Parathyroid adenoma (tissue), 2 donors: ENCODE measurements around the gene OSTN.

Source experiments
- H2AFZ ChIP-seq: fragments of 300-600 bp; sonication (generic); one replicate; pipeline ENCODE4 v1.7.0; 2017; ENCODE audit warnings: antibody characterized with exemption, mild to moderate bottlenecking
- H3K27ac ChIP-seq: fragments of 300-600 bp; sonication (generic); one replicate; pipeline ENCODE4 v1.7.0; 2017
- H3K27me3 ChIP-seq: fragments of 300-600 bp; sonication (generic); one replicate; pipeline ENCODE4 v1.7.0; 2017; ENCODE audit warnings: low read length; ENCODE audit not compliant: control insufficient read depth, insufficient read depth
- H3K36me3 ChIP-seq: fragments of 300-600 bp; sonication (generic); one replicate; pipeline ENCODE4 v1.7.0; 2017; ENCODE audit warnings: low read length; ENCODE audit not compliant: control insufficient read depth, insufficient read depth
- H3K4me1 ChIP-seq: fragments of 300-600 bp; sonication (generic); one replicate; pipeline ENCODE4 v1.7.0; 2017; ENCODE audit warnings: control low read depth
- H3K4me2 ChIP-seq: fragments of 300-600 bp; sonication (generic); one replicate; pipeline ENCODE4 v1.7.0; 2017; ENCODE audit warnings: low read length
- H3K4me3 ChIP-seq: fragments of 300-600 bp; sonication (generic); one replicate; pipeline ENCODE4 v1.7.0; 2017; ENCODE audit warnings: low read depth, low read length
- H3K79me2 ChIP-seq: fragments of 300-600 bp; sonication (generic); one replicate; pipeline ENCODE4 v1.7.0; 2017; ENCODE audit warnings: control low read depth
- H3K9ac ChIP-seq: fragments of 300-600 bp; sonication (generic); one replicate; pipeline ENCODE4 v1.7.0; 2017; ENCODE audit warnings: mild to moderate bottlenecking
- H3K9me3 ChIP-seq: fragments of 300-600 bp; sonication (generic); one replicate; pipeline ENCODE4 v1.7.0; 2017; ENCODE audit warnings: low read length; ENCODE audit not compliant: control insufficient read depth
- TF ChIP-seq, protein P1 (sequence below): fragments of 300-600 bp; sonication (generic); IDR thresholded peaks from one replicate; pipeline ENCODE4 v1.7.0; 2017; ENCODE audit warnings: antibody characterized with exemption, mild to moderate bottlenecking
- donor health status: primary hyperparathyroidism.

Gene OSTN

DNA sequence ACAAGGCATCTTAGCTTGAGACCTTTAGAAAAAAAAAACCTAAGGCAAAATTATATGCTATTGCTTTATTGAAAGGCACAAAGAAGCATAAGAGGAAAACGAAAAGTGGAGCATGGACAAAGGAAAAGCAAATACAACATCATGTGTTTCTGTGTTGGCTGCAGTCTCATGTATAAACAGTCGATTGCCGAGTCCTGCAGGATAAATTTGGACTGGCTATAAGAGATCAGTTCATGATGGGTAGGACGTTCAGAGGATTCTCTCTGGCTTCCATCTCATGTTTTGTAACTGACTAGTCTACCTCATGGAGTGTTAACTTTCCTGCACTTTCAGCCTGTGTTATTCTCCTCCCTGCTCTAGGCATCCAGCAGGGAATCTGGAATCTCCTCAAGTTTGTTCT lies 108.3 kb downstream of the OSTN start:
- Histone ChIP-seq H3K79me2 (no peaks in the 10 kb centered on the region), H3K4me2 (no peak overlapping the region), H3K27me3 (no peaks in the 10 kb centered on the region), H3K4me3 (no peak overlapping the region), H3K4me1 (no peaks in the 10 kb centered on the region), H3K9ac (no peak overlapping the region), H3K27ac (no peak overlapping the region), H3K9me3 (no peaks in the 10 kb centered on the region), H2AFZ (no peak overlapping the region), H3K36me3 (no peaks in the 10 kb centered on the region)
- TF ChIP-seq, protein P1, sequence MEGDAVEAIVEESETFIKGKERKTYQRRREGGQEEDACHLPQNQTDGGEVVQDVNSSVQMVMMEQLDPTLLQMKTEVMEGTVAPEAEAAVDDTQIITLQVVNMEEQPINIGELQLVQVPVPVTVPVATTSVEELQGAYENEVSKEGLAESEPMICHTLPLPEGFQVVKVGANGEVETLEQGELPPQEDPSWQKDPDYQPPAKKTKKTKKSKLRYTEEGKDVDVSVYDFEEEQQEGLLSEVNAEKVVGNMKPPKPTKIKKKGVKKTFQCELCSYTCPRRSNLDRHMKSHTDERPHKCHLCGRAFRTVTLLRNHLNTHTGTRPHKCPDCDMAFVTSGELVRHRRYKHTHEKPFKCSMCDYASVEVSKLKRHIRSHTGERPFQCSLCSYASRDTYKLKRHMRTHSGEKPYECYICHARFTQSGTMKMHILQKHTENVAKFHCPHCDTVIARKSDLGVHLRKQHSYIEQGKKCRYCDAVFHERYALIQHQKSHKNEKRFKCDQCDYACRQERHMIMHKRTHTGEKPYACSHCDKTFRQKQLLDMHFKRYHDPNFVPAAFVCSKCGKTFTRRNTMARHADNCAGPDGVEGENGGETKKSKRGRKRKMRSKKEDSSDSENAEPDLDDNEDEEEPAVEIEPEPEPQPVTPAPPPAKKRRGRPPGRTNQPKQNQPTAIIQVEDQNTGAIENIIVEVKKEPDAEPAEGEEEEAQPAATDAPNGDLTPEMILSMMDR, result no peak

DNA sequence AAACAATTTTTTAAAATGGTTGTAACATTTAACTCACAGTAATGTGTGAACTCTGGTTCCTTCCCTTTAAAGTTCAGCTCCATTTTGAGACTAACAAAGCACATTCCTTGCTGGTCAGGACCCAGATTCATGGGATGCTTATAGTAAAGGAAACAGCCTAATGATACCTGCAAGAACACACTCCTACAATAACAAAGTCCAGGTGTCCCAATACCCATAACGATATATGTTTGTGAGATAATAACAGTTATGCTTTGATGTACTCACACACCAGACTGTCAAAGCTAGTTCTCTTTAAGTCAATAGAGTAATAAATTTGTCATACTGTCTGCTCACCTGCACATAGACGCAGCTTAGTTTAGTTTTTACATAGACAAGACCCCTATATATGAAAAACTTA lies 114.3 kb downstream of the OSTN start:
- H3K36me3 ChIP-seq, result no peaks in the 10 kb centered on the region
- no peaks in the 10 kb centered on the region for H3K27me3 ChIP-seq
- H3K4me1 ChIP-seq, result no peaks in the 10 kb centered on the region
- H3K9ac ChIP-seq, result no peak overlapping the region
- H2AFZ ChIP-seq, result no peak overlapping the region
- no peak overlapping the region for H3K4me3 ChIP-seq
- no peak overlapping the region for H3K27ac ChIP-seq
- no peaks in the 10 kb centered on the region for H3K79me2 ChIP-seq
- TF ChIP-seq, protein P1, result no peak
- H3K9me3 ChIP-seq, result no peaks in the 10 kb centered on the region
- H3K4me2 ChIP-seq, result no peak overlapping the region

DNA sequence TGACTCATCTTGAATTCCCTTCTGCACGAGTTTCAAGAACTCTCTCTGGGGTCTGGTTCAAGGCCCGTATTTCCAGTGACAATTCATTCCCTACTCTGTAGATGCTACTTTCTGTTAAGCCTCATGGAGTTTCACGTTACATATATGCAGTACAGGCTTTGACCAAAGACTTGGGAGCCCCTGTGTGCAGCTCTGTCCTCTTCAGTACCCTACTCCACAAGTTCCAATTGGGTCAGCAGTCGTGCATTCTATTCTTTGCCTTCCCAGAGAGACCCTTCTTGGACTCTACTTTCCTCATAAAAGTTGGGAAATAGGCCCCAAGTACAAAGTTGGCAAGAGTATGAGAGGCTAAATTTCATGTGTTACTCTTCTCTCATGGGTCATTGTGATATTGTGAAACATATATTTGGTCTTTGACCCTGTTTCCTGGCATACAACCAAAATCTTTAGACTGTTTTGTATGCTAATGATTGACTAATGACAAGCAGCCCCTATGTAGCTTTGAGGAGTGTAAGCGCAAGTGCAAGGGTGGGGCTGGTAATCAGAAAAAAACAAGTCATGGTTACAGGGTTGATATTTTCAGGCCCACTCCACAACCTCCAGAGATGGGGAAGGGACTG lies 115.2 kb downstream of the OSTN start:
- H3K27ac ChIP-seq, result no peak overlapping the region
- H3K36me3 ChIP-seq, result no peaks in the 10 kb centered on the region
- no peaks in the 10 kb centered on the region for H3K4me1 ChIP-seq
- H3K27me3 ChIP-seq, result no peaks in the 10 kb centered on the region
- H3K4me2 ChIP-seq, result no peak overlapping the region
- no peak overlapping the region for H2AFZ ChIP-seq
- no peaks in the 10 kb centered on the region for H3K9me3 ChIP-seq
- TF ChIP-seq, protein P1, result no peak
- H3K9ac ChIP-seq, result no peak overlapping the region
- H3K4me3 ChIP-seq, result no peak overlapping the region
- no peaks in the 10 kb centered on the region for H3K79me2 ChIP-seq
